B cell (primary cell): Measurements from ENCODE around the gene ADGRA3. TPM values are rescaled to one million over a fixed set of nuclear protein-coding genes. Genes with fewer than 3 reads are reported as not detected.

Experiments used
- ATAC-seq: fragments of 200-7000 bp; cut with Tn5 transposase; one replicate; pipeline ENCODE4 v1.10.0; 2021; ENCODE audit warnings: low read depth, mild to moderate bottlenecking, moderate number of reproducible peaks, moderate library complexity
- CTCF ChIA-PET: fragments of 350-600 bp; sonication (Branson Sonifier 250); formaldehyde crosslinking; loops from one replicate; lab custom pipeline; 2021; ENCODE audit warnings: antibody characterized with exemption, inconsistent platforms; lab: Charles Lee
- POLR2A ChIA-PET: fragments of 350-600 bp; sonication (Branson Sonifier 250); formaldehyde crosslinking; loops from one replicate; lab custom pipeline; 2021; ENCODE audit warnings: antibody characterized with exemption; lab: Charles Lee
- DNase-seq: peaks from one replicate; pipeline ENCODE4 v3.0.0; 2013
- H2AFZ ChIP-seq: 2 replicates; pipeline ENCODE4 v1.6.1; 2012; ENCODE audit warnings: mild to moderate bottlenecking, low read depth, low read length; ENCODE audit not compliant: insufficient read depth, poor library complexity, severe bottlenecking
- H3K27ac ChIP-seq, 2 donors: 1 replicate in 1 of 2; 2 replicates in 1 of 2; pipeline ENCODE4 v1.5.1; 2012 to 2013; ENCODE audit warnings: low read length in 2 of 2, mild to moderate bottlenecking in 2 of 2, moderate library complexity in 1 of 2
- H3K27me3 ChIP-seq, 4 experiments: fragments of 200-600 bp in 1 of 4; sonication (generic) in 1 of 4; replicated peaks in 1 of 4; 1 replicate in 2 of 4; 2 replicates in 2 of 4; pipeline versions ENCODE4 v1.6.1 to v1.7.0; 2013 to 2016; ENCODE audit warnings: low read length in 3 of 4, mild to moderate bottlenecking in 2 of 4, mixed read lengths in 1 of 4, moderate library complexity in 1 of 4; ENCODE audit not compliant: insufficient read depth in 4 of 4, control insufficient read depth in 3 of 4; ENCODE audit errors: control extremely low read depth in 1 of 4
- H3K36me3 ChIP-seq, 2 experiments: replicated peaks in 1 of 2; 1 replicate in 1 of 2; 2 replicates in 1 of 2; pipeline versions ENCODE4 v1.6.1 to v1.7.1; 2013; ENCODE audit warnings: low read length in 1 of 2; ENCODE audit not compliant: insufficient read depth in 2 of 2, control insufficient read depth in 1 of 2; ENCODE audit errors: control extremely low read depth in 1 of 2, extremely low read depth in 1 of 2
- H3K4me1 ChIP-seq, 2 donors: fragments of 200-600 bp in 1 of 2; sonication (generic) in 1 of 2; 1 replicate in 1 of 2; 2 replicates in 1 of 2; pipeline versions ENCODE4 v1.5.1 to v1.6.1; 2013 to 2017; ENCODE audit warnings: low read length in 2 of 2; ENCODE audit not compliant: control insufficient read depth in 2 of 2, insufficient read depth in 2 of 2
- H3K4me2 ChIP-seq: replicated peaks from 2 replicates; pipeline ENCODE3; 2012; ENCODE audit warnings: mild to moderate bottlenecking, low read depth, low read length; ENCODE audit not compliant: poor library complexity, severe bottlenecking
- H3K4me3 ChIP-seq, 5 experiments: fragments of 200-600 bp in 1 of 5; sonication (generic) in 1 of 5; 1 replicate in 3 of 5; 2 replicates in 2 of 5; pipeline versions ENCODE4 v1.5.1 to v1.7.0; 2011 to 2016; ENCODE audit warnings: low read length in 4 of 5, mild to moderate bottlenecking in 4 of 5, low read depth in 2 of 5, control low read depth in 1 of 5, moderate library complexity in 1 of 5; ENCODE audit not compliant: insufficient read depth in 1 of 5; ENCODE audit errors: control extremely low read depth in 1 of 5, extremely low read depth in 1 of 5
- H3K79me2 ChIP-seq: fragments of 200-600 bp; sonication (generic); one replicate; pipeline ENCODE4 v1.6.0; 2016; ENCODE audit warnings: low read length; ENCODE audit not compliant: control insufficient read depth, insufficient read depth
- H3K9ac ChIP-seq: fragments of 200-600 bp; sonication (generic); 2 replicates; pipeline ENCODE4 v1.6.1; 2017; ENCODE audit warnings: mild to moderate bottlenecking, low read length, moderate library complexity
- H3K9me3 ChIP-seq, 3 donors: one replicate each; pipeline versions ENCODE4 v1.6.1 to v1.7.1; 2013; ENCODE audit warnings: low read length in 2 of 3; ENCODE audit not compliant: control insufficient read depth in 2 of 3, insufficient read depth in 1 of 3; ENCODE audit errors: control extremely low read depth in 1 of 3
- H4K20me1 ChIP-seq: 2 replicates; pipeline ENCODE4 v1.6.0; 2012; ENCODE audit warnings: mild to moderate bottlenecking, low read length; ENCODE audit not compliant: insufficient read depth, control insufficient read depth, poor library complexity, severe bottlenecking
- H3K27ac Mint-ChIP-seq: one replicate; pipeline ENCODE4 v1.8.0; 2021; ENCODE audit warnings: mixed read lengths
- H3K27me3 Mint-ChIP-seq: one replicate; pipeline ENCODE4 v1.8.0; 2021; ENCODE audit warnings: mixed read lengths
- H3K4me1 Mint-ChIP-seq: one replicate; pipeline ENCODE4 v1.8.0; 2021; ENCODE audit warnings: mixed read lengths
- H3K4me3 Mint-ChIP-seq: one replicate; pipeline ENCODE4 v1.8.0; 2021; ENCODE audit warnings: mixed read lengths
- H3K9me3 Mint-ChIP-seq: one replicate; pipeline ENCODE4 v1.8.0; 2022; ENCODE audit warnings: mixed read lengths; ENCODE audit not compliant: insufficient read depth
- CTCF ChIP-seq: fragments of 200-600 bp; IDR thresholded peaks from one replicate; pipeline ENCODE4 v1.8.0; 2022; ENCODE audit warnings: antibody characterized with exemption, mild to moderate bottlenecking
- EZH2 ChIP-seq: IDR thresholded peaks from 2 replicates; pipeline ENCODE4 v1.6.1; 2012; ENCODE audit warnings: borderline replicate concordance, low read depth, mild to moderate bottlenecking, moderate library complexity, low read length; ENCODE audit not compliant: insufficient read depth, poor library complexity, severe bottlenecking
- WGBS: methylation state at CpG from one replicate; pipeline ENCODE4 v1.1.5; 2013; ENCODE audit warnings: missing lambda C conversion rate; ENCODE audit not compliant: insufficient coverage; 5-methylcytosine and 5-hydroxymethylcytosine counted together
- intact Hi-C: fragments of 100-400 bp; cut with micrococcal nuclease; formaldehyde crosslinking; loops from one replicate; pipeline ENCODE4 v1.10.0; 2022
- polyA plus RNA-seq: library from polyadenylated mRNA; depleted of rRNA; stranded (reverse); fragments of >200 nt; gene quantifications from 2 replicates; pipeline ENCODE4 v1.2.3, GENCODE V29; 2012
- total RNA-seq, 2 donors: library from RNA; stranded (reverse); fragments of 120-200 nt in 1 of 2; gene quantifications; 1 replicate in 1 of 2; 2 replicates in 1 of 2; pipeline versions ENCODE4 v1.2.3 to v1.2.4, GENCODE V29; 2013 to 2022

The ADGRA3 gene
- total and polyA plus RNA-seq, 2 donors (not counting 1 experiment from before 2014, with no cell fraction given), result 0.25 TPM; not detected in 1

GRCh38 chr4:22556495-22556894 is 40.6 kb upstream of the ADGRA3 start:
- H3K27me3 ChIP-seq, result no peaks in the 10 kb centered on the region
- no peak overlapping the region for H3K9ac ChIP-seq
- H3K36me3 ChIP-seq, result no peaks in the 10 kb centered on the region
- no peaks in the 10 kb centered on the region for H3K4me1 Mint-ChIP-seq
- H3K79me2 ChIP-seq, result no peaks in the 10 kb centered on the region
- H3K27me3 Mint-ChIP-seq, result no peaks in the 10 kb centered on the region
- no peak overlapping the region for H3K4me3 ChIP-seq
- no peak overlapping the region for H3K27ac Mint-ChIP-seq
- CTCF ChIA-PET, result no interaction called here
- H2AFZ ChIP-seq, result no peak overlapping the region
- ATAC-seq (no peak), DNase-seq (no peak)
- no peak overlapping the region for H3K27ac ChIP-seq
- intact Hi-C loops, result no loop called here
- TF ChIP-seq EZH2 (no peak), CTCF (no peak)
- peaks cover 0 to 5% (median 5%) of the 10 kb centered on the region in 3 donors for H3K9me3 ChIP-seq
- H3K4me2 ChIP-seq, result no peak overlapping the region
- H4K20me1 ChIP-seq, result no peaks in the 10 kb centered on the region
- H3K9me3 Mint-ChIP-seq, result no peaks in the 10 kb centered on the region
- POLR2A ChIA-PET, result no interaction called here
- no peaks in the 10 kb centered on the region for H3K4me1 ChIP-seq
- no peak overlapping the region for H3K4me3 Mint-ChIP-seq

- no peaks in the 10 kb centered on the region for H3K4me1 ChIP-seq
- ATAC-seq (no peak), DNase-seq (no peak)
- H3K4me3 ChIP-seq, result no peak overlapping the region
- H4K20me1 ChIP-seq, result no peaks in the 10 kb centered on the region
- Mint-ChIP-seq H3K27ac (no peak overlapping the region), H3K9me3 (no peaks in the 10 kb centered on the region), H3K4me1 (no peaks in the 10 kb centered on the region), H3K27me3 (no peaks in the 10 kb centered on the region), H3K4me3 (no peak overlapping the region)
- no peak overlapping the region for H3K9ac ChIP-seq
- intact Hi-C loops, result no loop called here
- H3K27me3 ChIP-seq, result no peaks in the 10 kb centered on the region
- TF ChIP-seq CTCF (no peak), EZH2 (no peak)
- no peak overlapping the region for H3K4me2 ChIP-seq
- H2AFZ ChIP-seq, result no peak overlapping the region
- H3K36me3 ChIP-seq, result no peaks in the 10 kb centered on the region
- ChIA-PET CTCF (no interaction called here), POLR2A (no interaction called here)
- no CpG with 5 or more reads among the region's 2 CpGs for WGBS
- H3K9me3 ChIP-seq, result peaks cover 0 to 5% (median 4%) of the 10 kb centered on the region in 3 donors
- no peak overlapping the region for H3K27ac ChIP-seq
- H3K79me2 ChIP-seq, result no peaks in the 10 kb centered on the region
Measured at GRCh38 chr4:22554670-22555069, 38.8 kb upstream of the ADGRA3 start.
